DND-41 (cell line): Measurements from ENCODE around the gene LILRA1.
"Not testable (repeated sequence)": the region's sequence is repeated elsewhere in the genome, so short reads cannot be mapped to it uniquely, and the experiment has no call there.

Experiments used
- EZH2 ChIP-seq: IDR thresholded peaks from 3 replicates; pipeline ENCODE4 v1.6.1; 2012; ENCODE audit warnings: borderline replicate concordance, low read depth, mild to moderate bottlenecking, moderate library complexity, low read length, inconsistent platforms; ENCODE audit not compliant: severe bottlenecking
- TF ChIP-seq, protein P1 (sequence below): IDR thresholded peaks from 2 replicates; pipeline ENCODE4 v1.5.1; 2012; ENCODE audit warnings: borderline replicate concordance, low read length, moderate library complexity, mild to moderate bottlenecking; ENCODE audit not compliant: poor library complexity, severe bottlenecking; ENCODE audit errors: extremely low read depth

DNA sequence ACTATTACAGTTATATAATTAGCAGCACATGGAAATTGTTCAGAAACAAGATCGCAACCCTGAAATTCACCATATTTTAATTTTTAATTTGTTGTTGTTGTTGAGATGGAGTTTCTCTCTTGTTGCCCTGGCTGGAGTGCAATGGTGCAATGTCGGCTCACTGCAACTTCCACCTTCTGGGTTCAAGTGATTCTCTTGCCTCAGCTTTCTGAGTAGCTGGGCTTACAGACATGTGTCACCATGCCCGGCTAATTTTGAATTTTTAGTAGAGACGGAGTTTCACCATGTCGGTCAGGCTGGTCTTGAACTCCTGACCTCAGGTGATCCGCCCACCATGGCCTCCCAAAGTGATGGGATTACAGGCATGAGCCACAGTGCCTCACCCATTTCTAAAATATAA lies 30.2 kb upstream of the LILRA1 start:
- TF ChIP-seq, protein P1, sequence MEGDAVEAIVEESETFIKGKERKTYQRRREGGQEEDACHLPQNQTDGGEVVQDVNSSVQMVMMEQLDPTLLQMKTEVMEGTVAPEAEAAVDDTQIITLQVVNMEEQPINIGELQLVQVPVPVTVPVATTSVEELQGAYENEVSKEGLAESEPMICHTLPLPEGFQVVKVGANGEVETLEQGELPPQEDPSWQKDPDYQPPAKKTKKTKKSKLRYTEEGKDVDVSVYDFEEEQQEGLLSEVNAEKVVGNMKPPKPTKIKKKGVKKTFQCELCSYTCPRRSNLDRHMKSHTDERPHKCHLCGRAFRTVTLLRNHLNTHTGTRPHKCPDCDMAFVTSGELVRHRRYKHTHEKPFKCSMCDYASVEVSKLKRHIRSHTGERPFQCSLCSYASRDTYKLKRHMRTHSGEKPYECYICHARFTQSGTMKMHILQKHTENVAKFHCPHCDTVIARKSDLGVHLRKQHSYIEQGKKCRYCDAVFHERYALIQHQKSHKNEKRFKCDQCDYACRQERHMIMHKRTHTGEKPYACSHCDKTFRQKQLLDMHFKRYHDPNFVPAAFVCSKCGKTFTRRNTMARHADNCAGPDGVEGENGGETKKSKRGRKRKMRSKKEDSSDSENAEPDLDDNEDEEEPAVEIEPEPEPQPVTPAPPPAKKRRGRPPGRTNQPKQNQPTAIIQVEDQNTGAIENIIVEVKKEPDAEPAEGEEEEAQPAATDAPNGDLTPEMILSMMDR, result not testable (repeated sequence)
- not testable (repeated sequence) for TF ChIP-seq EZH2
